Measurements from ENCODE around the gene RFXAP. TPM values are rescaled to one million over a fixed set of nuclear protein-coding genes. Genes with fewer than 3 reads are reported as not detected.

RFXAP gene
- total and polyA plus RNA-seq, 2 of the 4 experiments (the other 2 are of a cell fraction) = 0.54 to 2.7 TPM

- in situ Hi-C loops (cut with MboI; ENCODE audit: low sequenced_read_pairs) = loop anchor here (25.0 kb wide), 1 partner anchor 783 kb away; no protein-coding TSS in a partner anchor
- Histone ChIP-seq H2AFZ (replicated peaks; ENCODE audit: low read length, poor library complexity) (no peak overlapping the region), H2AK5ac (ENCODE audit: low read depth, low read length) (no peak overlapping the region), H3K27me3 (ENCODE audit: control insufficient read depth, insufficient read depth, low read length) (no peaks in the 10 kb centered on the region), H2BK15ac (ENCODE audit: low read depth, low read length) (no peak overlapping the region), H4K20me1 (ENCODE audit: insufficient read depth, low read length) (no peaks in the 10 kb centered on the region; the same call in 1 of the 2 replicates), H2AK9ac (replicated peaks; ENCODE audit: low read depth, low read length, poor library complexity) (no peak overlapping the region), H2BK5ac (ENCODE audit: low read depth, low read length, poor library complexity, severe bottlenecking) (no peak overlapping the region), H3K56ac (ENCODE audit: extremely low read depth, insufficient read depth, low read length) (no peak overlapping the region), H3K9me1 (ENCODE audit: insufficient read depth, low read length) (no peaks in the 10 kb centered on the region; the same call in none of the 2 replicates), H3K18ac (ENCODE audit: low read depth, low read length) (no peak overlapping the region), H3K4ac (ENCODE audit: low read depth, low read length) (no peak overlapping the region), H3K4me1 (ENCODE audit: control insufficient read depth, insufficient read depth, low read length) (no peaks in the 10 kb centered on the region), H3K9ac (ENCODE audit: low read depth, low read length) (no peak overlapping the region), H2BK120ac (ENCODE audit: low read depth, low read length) (no peak overlapping the region), H3K9me3 (ENCODE audit: control insufficient read depth, insufficient read depth, low read length) (no peaks in the 10 kb centered on the region), H2BK20ac (ENCODE audit: low read depth, low read length) (no peak overlapping the region), H3K36me3 (ENCODE audit: control insufficient read depth, insufficient read depth, low read length) (peaks cover 5% of the 10 kb centered on the region; the same call in 1 of the 2 replicates), H4K91ac (ENCODE audit: insufficient read depth, low read depth, low read length) (no peak overlapping the region), H3K4me3 (ENCODE audit: insufficient read depth, low read depth, low read length) (no peak overlapping the region), H3K14ac (replicated peaks; ENCODE audit: low read depth, low read length) (no peak overlapping the region), H4K8ac (ENCODE audit: low read depth in 2 of 2, low read length in 2 of 2) (no peak overlapping the region), H3K79me1 (ENCODE audit: low read depth in 1 of 2, low read length in 2 of 2) (peaks cover 12 to 17% of the 10 kb centered on the region in 2 experiments; a peak in 3 of 4 replicates), H4K5ac (ENCODE audit: low read depth, low read length) (no peak overlapping the region), H3K23ac (ENCODE audit: low read depth, low read length) (no peak overlapping the region), H3K27ac (ENCODE audit: insufficient read depth, low read length) (no peak overlapping the region), H3K4me2 (ENCODE audit: low read depth, low read length) (no peak overlapping the region)
- BruUV-seq (replicated peaks) = no TSS peak
- ChIA-PET CTCF (interaction anchor here (1.4 kb wide), 1 partner anchor 19 kb away, joined by 3 read pairs; no protein-coding TSS in a partner anchor), POLR2A (ENCODE audit: unreplicated experiment) (no interaction called here)
- ATAC-seq (ENCODE audit: low read depth) = no peak
- intact Hi-C loops (cut with micrococcal nuclease) = no loop called here
- TF ChIP-seq POLR2A (IDR thresholded peaks at IDR 0.05; ENCODE audit: low read depth, low read length) (no peak), MAZ (IDR thresholded peaks at IDR 0.05; ENCODE audit: borderline replicate concordance, low read depth, low read length) (no peak)
- no CpG with 5 or more reads among the region's 1 CpG for WGBS, 2 experiments (ENCODE audit: extremely low coverage in 2 of 2, insufficient read length in 1 of 2)
- no peak for DNase-seq
- dilution Hi-C loops (cut with HindIII; ENCODE audit: low sequenced_read_pairs, unreplicated experiment) = no loop called here
Measured at GRCh38 chr13:36829753-36830152, 10.7 kb downstream of the RFXAP start.

Measured in IMR-90 (cell line).